A549 (cell line): Measurements from ENCODE around the gene LACRT.

Experiments used
- BHLHE40 ChIP-seq: IDR thresholded peaks from 2 replicates; pipeline ENCODE4 v1.6.1; 2012; ENCODE audit warnings: low read depth, low read length, inconsistent platforms
- POLR2A ChIP-seq: IDR thresholded peaks from 2 replicates; pipeline ENCODE4 v1.6.1; 2012; ENCODE audit warnings: mild to moderate bottlenecking, low read length
- TFCP2L1 ChIP-seq: fragments of 250-450 bp; sonication (Bioruptor Pico); IDR thresholded peaks from 2 replicates; pipeline ENCODE4 v1.5.0; 2021; ENCODE audit warnings: mild to moderate bottlenecking
- TF ChIP-seq, protein P1 (sequence below): fragments of >200 bp; sonication (Bioruptor Twin); formaldehyde crosslinking; IDR thresholded peaks from 3 replicates; pipeline ENCODE4 v1.5.1; 2016
- TF ChIP-seq, protein P2 (sequence below): fragments of 250-450 bp; sonication (Bioruptor Pico); IDR thresholded peaks from 2 replicates; pipeline ENCODE4 v1.5.0; 2021; ENCODE audit warnings: mild to moderate bottlenecking, moderate library complexity, borderline replicate concordance
- TF ChIP-seq, protein P3 (sequence below): fragments of 150-350 bp; IDR thresholded peaks from 2 replicates; pipeline ENCODE4 v1.6.1; 2014; ENCODE audit warnings: low read depth, mild to moderate bottlenecking, low read length

DNA sequence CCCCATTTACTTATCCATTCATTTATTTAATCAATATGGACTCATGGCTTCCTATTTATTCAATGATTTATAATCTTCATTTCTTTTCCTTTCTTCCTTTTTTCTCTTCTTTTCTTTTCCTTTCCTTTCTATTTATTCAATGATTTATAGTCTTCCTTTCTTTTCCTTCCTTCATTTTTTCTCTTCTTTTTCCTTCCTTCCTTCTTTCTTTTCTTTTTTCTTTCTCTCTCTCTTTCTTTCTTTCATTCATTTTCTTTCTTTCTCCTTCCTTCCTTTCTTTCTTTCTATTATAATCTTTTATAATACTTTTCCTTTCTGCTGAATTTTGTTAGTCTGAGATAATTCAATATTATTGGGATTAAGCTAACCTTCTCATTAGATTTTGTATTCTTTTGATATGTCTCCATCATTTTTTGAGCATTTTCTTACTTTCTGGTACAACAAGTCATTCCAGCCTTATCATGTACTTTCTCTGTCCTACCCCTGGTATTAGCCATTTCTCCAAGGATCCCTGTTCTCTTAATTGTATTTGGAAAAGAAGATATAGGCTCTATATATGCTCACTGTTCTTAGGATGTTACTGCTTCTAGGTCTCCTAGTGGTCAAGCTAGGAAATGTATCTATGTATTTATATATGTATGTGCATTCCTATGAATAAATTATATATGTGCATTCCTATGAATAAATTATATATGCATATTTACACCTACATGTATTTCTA is 12.1 kb downstream of the LACRT start:
- TF ChIP-seq, protein P1, sequence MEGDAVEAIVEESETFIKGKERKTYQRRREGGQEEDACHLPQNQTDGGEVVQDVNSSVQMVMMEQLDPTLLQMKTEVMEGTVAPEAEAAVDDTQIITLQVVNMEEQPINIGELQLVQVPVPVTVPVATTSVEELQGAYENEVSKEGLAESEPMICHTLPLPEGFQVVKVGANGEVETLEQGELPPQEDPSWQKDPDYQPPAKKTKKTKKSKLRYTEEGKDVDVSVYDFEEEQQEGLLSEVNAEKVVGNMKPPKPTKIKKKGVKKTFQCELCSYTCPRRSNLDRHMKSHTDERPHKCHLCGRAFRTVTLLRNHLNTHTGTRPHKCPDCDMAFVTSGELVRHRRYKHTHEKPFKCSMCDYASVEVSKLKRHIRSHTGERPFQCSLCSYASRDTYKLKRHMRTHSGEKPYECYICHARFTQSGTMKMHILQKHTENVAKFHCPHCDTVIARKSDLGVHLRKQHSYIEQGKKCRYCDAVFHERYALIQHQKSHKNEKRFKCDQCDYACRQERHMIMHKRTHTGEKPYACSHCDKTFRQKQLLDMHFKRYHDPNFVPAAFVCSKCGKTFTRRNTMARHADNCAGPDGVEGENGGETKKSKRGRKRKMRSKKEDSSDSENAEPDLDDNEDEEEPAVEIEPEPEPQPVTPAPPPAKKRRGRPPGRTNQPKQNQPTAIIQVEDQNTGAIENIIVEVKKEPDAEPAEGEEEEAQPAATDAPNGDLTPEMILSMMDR, result no peak
- TF ChIP-seq POLR2A (no peak), BHLHE40 (no peak), TFCP2L1 (no peak)
- TF ChIP-seq, protein P2, sequence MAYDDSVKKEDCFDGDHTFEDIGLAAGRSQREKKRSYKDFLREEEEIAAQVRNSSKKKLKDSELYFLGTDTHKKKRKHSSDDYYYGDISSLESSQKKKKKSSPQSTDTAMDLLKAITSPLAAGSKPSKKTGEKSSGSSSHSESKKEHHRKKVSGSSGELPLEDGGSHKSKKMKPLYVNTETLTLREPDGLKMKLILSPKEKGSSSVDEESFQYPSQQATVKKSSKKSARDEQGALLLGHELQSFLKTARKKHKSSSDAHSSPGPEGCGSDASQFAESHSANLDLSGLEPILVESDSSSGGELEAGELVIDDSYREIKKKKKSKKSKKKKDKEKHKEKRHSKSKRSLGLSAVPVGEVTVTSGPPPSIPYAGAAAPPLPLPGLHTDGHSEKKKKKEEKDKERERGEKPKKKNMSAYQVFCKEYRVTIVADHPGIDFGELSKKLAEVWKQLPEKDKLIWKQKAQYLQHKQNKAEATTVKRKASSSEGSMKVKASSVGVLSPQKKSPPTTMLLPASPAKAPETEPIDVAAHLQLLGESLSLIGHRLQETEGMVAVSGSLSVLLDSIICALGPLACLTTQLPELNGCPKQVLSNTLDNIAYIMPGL (CRISPR knock-in tag), result no peak
- TF ChIP-seq, protein P3, sequence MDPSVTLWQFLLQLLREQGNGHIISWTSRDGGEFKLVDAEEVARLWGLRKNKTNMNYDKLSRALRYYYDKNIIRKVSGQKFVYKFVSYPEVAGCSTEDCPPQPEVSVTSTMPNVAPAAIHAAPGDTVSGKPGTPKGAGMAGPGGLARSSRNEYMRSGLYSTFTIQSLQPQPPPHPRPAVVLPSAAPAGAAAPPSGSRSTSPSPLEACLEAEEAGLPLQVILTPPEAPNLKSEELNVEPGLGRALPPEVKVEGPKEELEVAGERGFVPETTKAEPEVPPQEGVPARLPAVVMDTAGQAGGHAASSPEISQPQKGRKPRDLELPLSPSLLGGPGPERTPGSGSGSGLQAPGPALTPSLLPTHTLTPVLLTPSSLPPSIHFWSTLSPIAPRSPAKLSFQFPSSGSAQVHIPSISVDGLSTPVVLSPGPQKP, result no peak
